ENCODE data around the gene LRRIQ1.

DNA sequence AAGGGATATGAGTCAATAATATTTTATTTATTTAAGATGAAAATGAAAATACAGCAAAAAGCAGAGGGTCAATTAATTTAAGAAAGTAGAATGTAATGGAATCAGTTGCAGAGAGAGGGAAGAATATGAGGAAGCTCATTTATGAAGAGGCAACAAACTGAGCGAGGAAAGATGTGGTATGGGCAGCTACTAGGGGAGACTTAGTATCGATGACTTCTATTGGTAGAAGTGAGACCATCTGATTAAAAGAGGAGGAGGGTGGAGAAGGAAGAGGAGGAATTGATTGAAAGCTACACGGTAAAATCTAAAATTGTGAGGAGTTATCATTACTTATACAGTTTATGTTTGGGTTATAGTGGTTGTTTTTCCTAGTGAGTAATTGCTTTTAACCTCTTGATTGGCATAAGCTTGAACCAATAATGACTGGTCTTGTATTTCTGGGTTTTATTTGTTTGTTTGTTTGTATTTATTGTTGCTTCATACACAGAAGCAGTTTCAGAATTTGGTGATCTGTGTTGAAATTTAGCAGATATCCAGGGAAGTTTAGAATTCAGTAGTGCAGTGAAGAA, 121.0 kb downstream of the LRRIQ1 start:
- no peak for TF ChIP-seq POLR2AphosphoS5 (IDR thresholded peaks at IDR 0.05)
- no peak for TF ChIP-seq EZH2 (IDR thresholded peaks at IDR 0.05; ENCODE audit: borderline replicate concordance, insufficient read depth, low read length, poor library complexity, severe bottlenecking)
- TF ChIP-seq, protein P1, sequence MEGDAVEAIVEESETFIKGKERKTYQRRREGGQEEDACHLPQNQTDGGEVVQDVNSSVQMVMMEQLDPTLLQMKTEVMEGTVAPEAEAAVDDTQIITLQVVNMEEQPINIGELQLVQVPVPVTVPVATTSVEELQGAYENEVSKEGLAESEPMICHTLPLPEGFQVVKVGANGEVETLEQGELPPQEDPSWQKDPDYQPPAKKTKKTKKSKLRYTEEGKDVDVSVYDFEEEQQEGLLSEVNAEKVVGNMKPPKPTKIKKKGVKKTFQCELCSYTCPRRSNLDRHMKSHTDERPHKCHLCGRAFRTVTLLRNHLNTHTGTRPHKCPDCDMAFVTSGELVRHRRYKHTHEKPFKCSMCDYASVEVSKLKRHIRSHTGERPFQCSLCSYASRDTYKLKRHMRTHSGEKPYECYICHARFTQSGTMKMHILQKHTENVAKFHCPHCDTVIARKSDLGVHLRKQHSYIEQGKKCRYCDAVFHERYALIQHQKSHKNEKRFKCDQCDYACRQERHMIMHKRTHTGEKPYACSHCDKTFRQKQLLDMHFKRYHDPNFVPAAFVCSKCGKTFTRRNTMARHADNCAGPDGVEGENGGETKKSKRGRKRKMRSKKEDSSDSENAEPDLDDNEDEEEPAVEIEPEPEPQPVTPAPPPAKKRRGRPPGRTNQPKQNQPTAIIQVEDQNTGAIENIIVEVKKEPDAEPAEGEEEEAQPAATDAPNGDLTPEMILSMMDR (IDR thresholded peaks at IDR 0.05; ENCODE audit: poor library complexity, severe bottlenecking): no peak
- TF ChIP-seq TAF1 (IDR thresholded peaks at IDR 0.05; ENCODE audit: low read depth): no peak
